ENCODE measurements around the gene TTC16.
"Not testable (repeated sequence)": the region's sequence is repeated elsewhere in the genome, so short reads cannot be mapped to it uniquely, and the experiment has no call there.

TTC16 gene

GRCh38 chr9:127776924-127777289, 61.0 kb downstream of the TTC16 start:
- no peaks in the 10 kb centered on the region for H3K36me3 ChIP-seq (ENCODE audit: control insufficient read depth, low read depth, low read length)
- no peaks in the 10 kb centered on the region for H3K27me3 ChIP-seq (ENCODE audit: control insufficient read depth, insufficient read depth, low read length)
- no peak overlapping the region for H3K9ac ChIP-seq (ENCODE audit: low read length)
- no peaks in the 10 kb centered on the region for H3K9me3 ChIP-seq (ENCODE audit: control insufficient read depth, low read depth, low read length)
- H3K27ac ChIP-seq (ENCODE audit: low read length): no peak overlapping the region
- no peak overlapping the region for H3K4me3 ChIP-seq (ENCODE audit: low read length)
- H3K4me1 ChIP-seq (ENCODE audit: control insufficient read depth, low read depth, low read length): peaks cover under 1% of the 10 kb centered on the region

- no peaks in the 10 kb centered on the region for H3K4me1 ChIP-seq (ENCODE audit: control insufficient read depth, low read depth, low read length)
- no peaks in the 10 kb centered on the region for H3K27me3 ChIP-seq (ENCODE audit: control insufficient read depth, insufficient read depth, low read length)
- H3K9ac ChIP-seq (ENCODE audit: low read length): no peak overlapping the region
- no peaks in the 10 kb centered on the region for H3K36me3 ChIP-seq (ENCODE audit: control insufficient read depth, low read depth, low read length)
- H3K27ac ChIP-seq (ENCODE audit: low read length): no peak overlapping the region
- H3K4me3 ChIP-seq (ENCODE audit: low read length): no peak overlapping the region
- no peaks in the 10 kb centered on the region for H3K9me3 ChIP-seq (ENCODE audit: control insufficient read depth, low read depth, low read length)
These were observed 61.6 kb downstream of the TTC16 start for GRCh38 chr9:127777368-127777980.

GRCh38 chr9:127778280-127779135, 62.6 kb downstream of the TTC16 start, which contains the start of gene SH2D3C:
SH2D3C (minus strand) TSS chr9:127778666; CDS start chr9:127778627, 39 bp downstream.
- no peaks in the 10 kb centered on the region for H3K36me3 ChIP-seq (ENCODE audit: control insufficient read depth, low read depth, low read length)
- H3K27ac ChIP-seq (ENCODE audit: low read length): no peak within 1 kb of the TSS
- no peaks in the 10 kb centered on the region for H3K9me3 ChIP-seq (ENCODE audit: control insufficient read depth, low read depth, low read length)
- no peak within 1 kb of the TSS for H3K9ac ChIP-seq (ENCODE audit: low read length)
- H3K27me3 ChIP-seq (ENCODE audit: control insufficient read depth, insufficient read depth, low read length): no peaks in the 10 kb centered on the region
- no peak within 1 kb of the TSS for H3K4me3 ChIP-seq (ENCODE audit: low read length)
- H3K4me1 ChIP-seq (ENCODE audit: control insufficient read depth, low read depth, low read length): no peaks in the 10 kb centered on the region

GRCh38 chr9:127779136-127779981, 63.5 kb downstream of the TTC16 start:
- Histone ChIP-seq H3K27ac (ENCODE audit: low read length) (no peak overlapping the region), H3K4me3 (ENCODE audit: low read length) (no peak overlapping the region), H3K9me3 (ENCODE audit: control insufficient read depth, low read depth, low read length) (no peaks in the 10 kb centered on the region)

GRCh38 chr9:127780126-127780885, 64.4 kb downstream of the TTC16 start:
- Histone ChIP-seq H3K9me3 (ENCODE audit: control insufficient read depth, low read depth, low read length) (no peaks in the 10 kb centered on the region), H3K9ac (ENCODE audit: low read length) (no peak overlapping the region), H3K36me3 (ENCODE audit: control insufficient read depth, low read depth, low read length) (no peaks in the 10 kb centered on the region), H3K27me3 (ENCODE audit: control insufficient read depth, insufficient read depth, low read length) (no peaks in the 10 kb centered on the region), H3K4me1 (ENCODE audit: control insufficient read depth, low read depth, low read length) (no peaks in the 10 kb centered on the region), H3K27ac (ENCODE audit: low read length) (no peak overlapping the region), H3K4me3 (ENCODE audit: low read length) (no peak overlapping the region)

More at GRCh38 chr9:127779136-127779981, 63.5 kb downstream of the TTC16 start:
- H3K36me3 ChIP-seq (ENCODE audit: control insufficient read depth, low read depth, low read length): no peaks in the 10 kb centered on the region
- no peaks in the 10 kb centered on the region for H3K4me1 ChIP-seq (ENCODE audit: control insufficient read depth, low read depth, low read length)
- H3K27me3 ChIP-seq (ENCODE audit: control insufficient read depth, insufficient read depth, low read length): no peaks in the 10 kb centered on the region
- no peak overlapping the region for H3K9ac ChIP-seq (ENCODE audit: low read length)

GRCh38 chr9:127780909-127781308, 65.0 kb downstream of the TTC16 start:
- H3K9ac ChIP-seq (ENCODE audit: low read length); H3K36me3 ChIP-seq (ENCODE audit: control insufficient read depth, low read depth, low read length); H3K27me3 ChIP-seq (ENCODE audit: control insufficient read depth, insufficient read depth, low read length); H3K27ac ChIP-seq (ENCODE audit: low read length); H3K9me3 ChIP-seq (ENCODE audit: control insufficient read depth, low read depth, low read length); H3K4me3 ChIP-seq (ENCODE audit: low read length); H3K4me1 ChIP-seq (ENCODE audit: control insufficient read depth, low read depth, low read length): not testable (repeated sequence)

Measured in iPS-18a (cell line).